WTC11 (cell line): ENCODE data around the gene CCT3. TPM values are rescaled to one million over a fixed set of nuclear protein-coding genes. Genes with fewer than 3 reads are reported as not detected.

Experiments used
- ATAC-seq: fragments of 200-7000 bp; cut with Tn5 transposase; 2 replicates; pipeline ENCODE4 v1.10.0; 2021; ENCODE audit warnings: mild to moderate bottlenecking, moderate library complexity
- CTCF ChIA-PET: fragments of 300-600 bp; sonication (Branson Sonifier 250); formaldehyde crosslinking; loops from one replicate; lab custom pipeline; 2021; ENCODE audit warnings: antibody characterized with exemption; lab: Charles Lee
- POLR2A ChIA-PET: fragments of 350-600 bp; sonication (Branson Sonifier 250); formaldehyde crosslinking; loops from one replicate; lab custom pipeline; 2021; ENCODE audit warnings: antibody characterized with exemption; lab: Charles Lee
- DNase-seq: peaks from one replicate; pipeline ENCODE4 v3.0.0; 2021; ENCODE audit warnings: low spot score
- H3K27ac Mint-ChIP-seq: 2 replicates; pipeline ENCODE4 v1.8.0; 2021; ENCODE audit warnings: mixed read lengths
- H3K27me3 Mint-ChIP-seq: 2 replicates; pipeline ENCODE4 v1.8.0; 2021; ENCODE audit warnings: low read depth, mild to moderate bottlenecking, moderate library complexity, mixed read lengths
- H3K36me3 Mint-ChIP-seq: 2 replicates; pipeline ENCODE4 v1.8.0; 2021; ENCODE audit warnings: mixed read lengths
- H3K4me1 Mint-ChIP-seq: 2 replicates; pipeline ENCODE4 v1.8.0; 2022; ENCODE audit warnings: mixed read lengths
- H3K4me3 Mint-ChIP-seq: 2 replicates; pipeline ENCODE4 v1.8.0; 2021; ENCODE audit warnings: mild to moderate bottlenecking, moderate library complexity, mixed read lengths
- H3K9me3 Mint-ChIP-seq: 2 replicates; pipeline ENCODE4 v1.8.0; 2021; ENCODE audit warnings: mixed read lengths
- ELF4 ChIP-seq: sonication (generic); formaldehyde crosslinking; IDR thresholded peaks from 2 replicates; pipeline ENCODE4 v1.8.1; 2022; ENCODE audit warnings: low read depth, mild to moderate bottlenecking, moderate library complexity, missing genetic modification reagents
- HMGXB4 ChIP-seq: sonication (generic); formaldehyde crosslinking; IDR thresholded peaks from 2 replicates; pipeline ENCODE4 v1.8.1; 2023; ENCODE audit warnings: mild to moderate bottlenecking, moderate library complexity, missing genetic modification reagents
- MAX ChIP-seq: sonication (generic); formaldehyde crosslinking; IDR thresholded peaks from 2 replicates; pipeline ENCODE4 v1.8.0; 2022; ENCODE audit warnings: mild to moderate bottlenecking, missing genetic modification reagents
- MXD4 ChIP-seq: fragments of 250-450 bp; sonication (Bioruptor Pico); IDR thresholded peaks from 2 replicates; pipeline ENCODE4 v1.8.0; 2021; ENCODE audit warnings: mild to moderate bottlenecking, moderate library complexity, borderline replicate concordance
- MYBL2 ChIP-seq: sonication (generic); formaldehyde crosslinking; IDR thresholded peaks from 2 replicates; pipeline ENCODE4 v1.8.1; 2023; ENCODE audit warnings: mild to moderate bottlenecking, moderate library complexity, missing genetic modification reagents
- NFE2L1 ChIP-seq: sonication (generic); formaldehyde crosslinking; IDR thresholded peaks from 2 replicates; pipeline ENCODE4 v1.8.1; 2023; ENCODE audit warnings: missing genetic modification reagents
- NR3C1 ChIP-seq: sonication (generic); formaldehyde crosslinking; conservative IDR thresholded peaks from 2 replicates; pipeline ENCODE4 v1.8.1; 2023; ENCODE audit warnings: low read depth, mild to moderate bottlenecking, missing genetic modification reagents
- RELA ChIP-seq: sonication (generic); formaldehyde crosslinking; IDR thresholded peaks from 2 replicates; pipeline ENCODE4 v1.8.1; 2022; ENCODE audit warnings: missing genetic modification reagents, mild to moderate bottlenecking, borderline replicate concordance
- SMAD3 ChIP-seq: sonication (generic); formaldehyde crosslinking; IDR thresholded peaks from 2 replicates; pipeline ENCODE4 v1.8.0; 2022; ENCODE audit warnings: missing genetic modification reagents, mild to moderate bottlenecking, borderline replicate concordance
- USF1 ChIP-seq: sonication (generic); formaldehyde crosslinking; IDR thresholded peaks from 2 replicates; pipeline ENCODE4 v1.8.0; 2022; ENCODE audit warnings: mild to moderate bottlenecking, missing genetic modification reagents
- USF2 ChIP-seq: sonication (generic); formaldehyde crosslinking; IDR thresholded peaks from 2 replicates; pipeline ENCODE4 v1.8.1; 2023; ENCODE audit warnings: mild to moderate bottlenecking, missing genetic modification reagents, moderate library complexity
- ZNF219 ChIP-seq: sonication (generic); formaldehyde crosslinking; IDR thresholded peaks from 2 replicates; pipeline ENCODE4 v1.8.0; 2023; ENCODE audit warnings: missing genetic modification reagents, mild to moderate bottlenecking, borderline replicate concordance
- ZNF396 ChIP-seq: fragments of 250-450 bp; sonication (Bioruptor Pico); IDR thresholded peaks from 2 replicates; pipeline ENCODE4 v1.8.0; 2021; ENCODE audit warnings: mild to moderate bottlenecking, moderate library complexity, borderline replicate concordance
- total RNA-seq: library from RNA; stranded (reverse); gene quantifications from 3 replicates; pipeline ENCODE4 v1.2.3, GENCODE V29; 2021
- TF ChIP-seq, protein P1 (sequence below): sonication (generic); formaldehyde crosslinking; IDR thresholded peaks from 2 replicates; pipeline ENCODE4 v1.8.1; 2023; ENCODE audit warnings: mild to moderate bottlenecking, missing genetic modification reagents
- TF ChIP-seq, protein P2 (sequence below): sonication (generic); formaldehyde crosslinking; IDR thresholded peaks from 2 replicates; pipeline ENCODE4 v1.8.0; 2023; ENCODE audit warnings: missing genetic modification reagents
- TF ChIP-seq, protein P3 (sequence below): fragments of 250-450 bp; sonication (Bioruptor Pico); IDR thresholded peaks from 2 replicates; pipeline ENCODE4 v2.1.2; 2022; ENCODE audit warnings: mild to moderate bottlenecking, moderate library complexity
- TF ChIP-seq, protein P4 (sequence below): sonication (generic); formaldehyde crosslinking; conservative IDR thresholded peaks from 2 replicates; pipeline ENCODE4 v1.8.1; 2022; ENCODE audit warnings: mild to moderate bottlenecking, missing genetic modification reagents
- TF ChIP-seq, protein P5 (sequence below): fragments of 250-450 bp; sonication (Bioruptor Pico); IDR thresholded peaks from 2 replicates; pipeline ENCODE4 v1.8.0; 2021; ENCODE audit warnings: mild to moderate bottlenecking

The CCT3 gene
- total RNA-seq, 1 experiment from 2014 or later: 479 TPM

GRCh38 chr1:156298852-156299357 lies 39.2 kb downstream of the CCT3 start, which contains the start of gene VHLL (continued):
- TF ChIP-seq, protein P1, sequence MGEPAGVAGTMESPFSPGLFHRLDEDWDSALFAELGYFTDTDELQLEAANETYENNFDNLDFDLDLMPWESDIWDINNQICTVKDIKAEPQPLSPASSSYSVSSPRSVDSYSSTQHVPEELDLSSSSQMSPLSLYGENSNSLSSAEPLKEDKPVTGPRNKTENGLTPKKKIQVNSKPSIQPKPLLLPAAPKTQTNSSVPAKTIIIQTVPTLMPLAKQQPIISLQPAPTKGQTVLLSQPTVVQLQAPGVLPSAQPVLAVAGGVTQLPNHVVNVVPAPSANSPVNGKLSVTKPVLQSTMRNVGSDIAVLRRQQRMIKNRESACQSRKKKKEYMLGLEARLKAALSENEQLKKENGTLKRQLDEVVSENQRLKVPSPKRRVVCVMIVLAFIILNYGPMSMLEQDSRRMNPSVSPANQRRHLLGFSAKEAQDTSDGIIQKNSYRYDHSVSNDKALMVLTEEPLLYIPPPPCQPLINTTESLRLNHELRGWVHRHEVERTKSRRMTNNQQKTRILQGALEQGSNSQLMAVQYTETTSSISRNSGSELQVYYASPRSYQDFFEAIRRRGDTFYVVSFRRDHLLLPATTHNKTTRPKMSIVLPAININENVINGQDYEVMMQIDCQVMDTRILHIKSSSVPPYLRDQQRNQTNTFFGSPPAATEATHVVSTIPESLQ (CRISPR knock-in tag): no peak
- TF ChIP-seq ZNF219 (CRISPR knock-in tag) (no peak), NR3C1 (no peak), USF1 (CRISPR knock-in tag) (no peak), ELF4 (CRISPR knock-in tag) (no peak)
- TF ChIP-seq, protein P2, sequence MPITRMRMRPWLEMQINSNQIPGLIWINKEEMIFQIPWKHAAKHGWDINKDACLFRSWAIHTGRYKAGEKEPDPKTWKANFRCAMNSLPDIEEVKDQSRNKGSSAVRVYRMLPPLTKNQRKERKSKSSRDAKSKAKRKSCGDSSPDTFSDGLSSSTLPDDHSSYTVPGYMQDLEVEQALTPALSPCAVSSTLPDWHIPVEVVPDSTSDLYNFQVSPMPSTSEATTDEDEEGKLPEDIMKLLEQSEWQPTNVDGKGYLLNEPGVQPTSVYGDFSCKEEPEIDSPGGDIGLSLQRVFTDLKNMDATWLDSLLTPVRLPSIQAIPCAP (CRISPR knock-in tag): no peak
- TF ChIP-seq, all 79 proteins: peak for 0

GRCh38 chr1:156295391-156295947 lies 42.6 kb downstream of the CCT3 start, which contains the start of gene GLMP:
TSS of gene GLMP (minus strand) at chr1:156295679. CDS start at chr1:156295645, 34 bp downstream.
- ChIA-PET POLR2A (no interaction called here), CTCF (interaction anchor here (1.1 to 1.5 kb wide), 2 partner anchors 64 to 154 kb away, joined by 3 read pairs; no protein-coding TSS in a partner anchor)
- no peaks in the 10 kb centered on the region for H3K36me3 Mint-ChIP-seq
- no peaks in the 10 kb centered on the region; the same call in 1 of the 2 replicates for H3K27me3 Mint-ChIP-seq
- peaks cover 7% of the 10 kb centered on the region for H3K4me1 Mint-ChIP-seq
- DNase-seq (peak; percentile 40), ATAC-seq (no peak; the same call in 1 of the 2 replicates)
- H3K9me3 Mint-ChIP-seq: no peaks in the 10 kb centered on the region
- no peak for TF ChIP-seq HMGXB4
- TF ChIP-seq, protein P3, sequence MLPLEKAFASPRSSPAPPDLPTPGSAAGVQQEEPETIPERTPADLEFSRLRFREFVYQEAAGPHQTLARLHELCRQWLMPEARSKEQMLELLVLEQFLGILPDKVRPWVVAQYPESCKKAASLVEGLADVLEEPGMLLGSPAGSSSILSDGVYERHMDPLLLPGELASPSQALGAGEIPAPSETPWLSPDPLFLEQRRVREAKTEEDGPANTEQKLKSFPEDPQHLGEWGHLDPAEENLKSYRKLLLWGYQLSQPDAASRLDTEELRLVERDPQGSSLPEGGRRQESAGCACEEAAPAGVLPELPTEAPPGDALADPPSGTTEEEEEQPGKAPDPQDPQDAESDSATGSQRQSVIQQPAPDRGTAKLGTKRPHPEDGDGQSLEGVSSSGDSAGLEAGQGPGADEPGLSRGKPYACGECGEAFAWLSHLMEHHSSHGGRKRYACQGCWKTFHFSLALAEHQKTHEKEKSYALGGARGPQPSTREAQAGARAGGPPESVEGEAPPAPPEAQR (CRISPR knock-in tag): no peak
- TF ChIP-seq RELA (CRISPR knock-in tag): no peak
- TF ChIP-seq USF2: peak; percentile 96
- TF ChIP-seq SMAD3 (CRISPR knock-in tag): 0 out of 2 replicates have a peak, but pooled peaks have one; percentile 37
- peak; percentile 94 for TF ChIP-seq USF1 (CRISPR knock-in tag)
- no peak for TF ChIP-seq ZNF396
- H3K4me3 Mint-ChIP-seq: peak within 1 kb of the TSS; percentile 86
- peak within 1 kb of the TSS; percentile 53; the same call in 1 of the 2 replicates for H3K27ac Mint-ChIP-seq

GRCh38 chr1:156293895-156294294 lies 44.2 kb downstream of the CCT3 start:
- no peak for ATAC-seq
- POLR2A ChIA-PET: no interaction called here
- Mint-ChIP-seq H3K4me3 (no peak overlapping the region), H3K27me3 (no peaks in the 10 kb centered on the region; the same call in 1 of the 2 replicates), H3K4me1 (peaks cover 7% of the 10 kb centered on the region), H3K27ac (no peak overlapping the region), H3K36me3 (no peaks in the 10 kb centered on the region), H3K9me3 (no peaks in the 10 kb centered on the region)
- DNase-seq: no peak
- CTCF ChIA-PET: interaction anchor here (1.5 kb wide), 2 partner anchors 12 to 66 kb away, joined by 3 to 4 read pairs; partner anchors contain the start of gene SMG5
- TF ChIP-seq MYBL2 (CRISPR knock-in tag): no peak
- no peak for TF ChIP-seq NFE2L1 (CRISPR knock-in tag)
- no peak for TF ChIP-seq MXD4 (CRISPR knock-in tag)
- TF ChIP-seq, protein P1 (CRISPR knock-in tag): no peak
- no peak for TF ChIP-seq RELA (CRISPR knock-in tag)
- TF ChIP-seq MAX: no peak
- TF ChIP-seq, protein P4, sequence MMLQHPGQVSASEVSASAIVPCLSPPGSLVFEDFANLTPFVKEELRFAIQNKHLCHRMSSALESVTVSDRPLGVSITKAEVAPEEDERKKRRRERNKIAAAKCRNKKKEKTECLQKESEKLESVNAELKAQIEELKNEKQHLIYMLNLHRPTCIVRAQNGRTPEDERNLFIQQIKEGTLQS (CRISPR knock-in tag): no peak
- TF ChIP-seq, protein P5, sequence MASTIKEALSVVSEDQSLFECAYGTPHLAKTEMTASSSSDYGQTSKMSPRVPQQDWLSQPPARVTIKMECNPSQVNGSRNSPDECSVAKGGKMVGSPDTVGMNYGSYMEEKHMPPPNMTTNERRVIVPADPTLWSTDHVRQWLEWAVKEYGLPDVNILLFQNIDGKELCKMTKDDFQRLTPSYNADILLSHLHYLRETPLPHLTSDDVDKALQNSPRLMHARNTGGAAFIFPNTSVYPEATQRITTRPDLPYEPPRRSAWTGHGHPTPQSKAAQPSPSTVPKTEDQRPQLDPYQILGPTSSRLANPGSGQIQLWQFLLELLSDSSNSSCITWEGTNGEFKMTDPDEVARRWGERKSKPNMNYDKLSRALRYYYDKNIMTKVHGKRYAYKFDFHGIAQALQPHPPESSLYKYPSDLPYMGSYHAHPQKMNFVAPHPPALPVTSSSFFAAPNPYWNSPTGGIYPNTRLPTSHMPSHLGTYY (CRISPR knock-in tag): no peak
